Mesenchymal stem cell (in vitro differentiated cells and primary cell): ENCODE data around the gene CMA1.

Experiments used
- DNase-seq: peaks from one replicate; pipeline ENCODE4 v3.0.0-alpha.2; 2013
- H2AFZ ChIP-seq: one replicate; pipeline ENCODE4 v1.6.1; 2013; ENCODE audit warnings: low read depth, mild to moderate bottlenecking, control low read depth, inconsistent platforms, low read length, moderate library complexity
- H2AK5ac ChIP-seq: 2 replicates; pipeline ENCODE4 v1.6.1; 2013; ENCODE audit warnings: low read length, moderate library complexity, mild to moderate bottlenecking, inconsistent platforms; ENCODE audit not compliant: severe bottlenecking
- H2BK120ac ChIP-seq: one replicate; pipeline ENCODE4 v1.6.1; 2013; ENCODE audit warnings: low read depth, mild to moderate bottlenecking, inconsistent platforms, low read length, moderate library complexity
- H2BK12ac ChIP-seq, 2 experiments: one replicate each; pipeline ENCODE4 v1.6.1; 2013; ENCODE audit warnings: inconsistent platforms in 2 of 2, low read length in 2 of 2, mild to moderate bottlenecking in 2 of 2, moderate library complexity in 2 of 2, control low read depth in 1 of 2
- H2BK15ac ChIP-seq: one replicate; pipeline ENCODE4 v1.6.1; 2013; ENCODE audit warnings: mild to moderate bottlenecking, low read depth, inconsistent platforms; ENCODE audit not compliant: poor library complexity, severe bottlenecking
- H2BK5ac ChIP-seq: 2 replicates; pipeline ENCODE4 v1.6.1; 2013; ENCODE audit warnings: low read depth, mild to moderate bottlenecking, low read length, control low read depth, inconsistent platforms; ENCODE audit not compliant: poor library complexity, severe bottlenecking
- H3K14ac ChIP-seq, 2 experiments: one replicate each; pipeline ENCODE4 v1.6.1; 2013; ENCODE audit warnings: inconsistent platforms in 2 of 2, low read length in 2 of 2, control low read depth in 1 of 2, mild to moderate bottlenecking in 1 of 2, moderate library complexity in 1 of 2
- H3K18ac ChIP-seq, 2 experiments: one replicate each; pipeline ENCODE4 v1.6.1; 2013; ENCODE audit warnings: inconsistent platforms in 2 of 2, low read length in 2 of 2, control low read depth in 1 of 2, low read depth in 1 of 2, mild to moderate bottlenecking in 1 of 2
- H3K23ac ChIP-seq, 2 experiments: one replicate each; pipeline ENCODE4 v1.6.1; 2013; ENCODE audit warnings: inconsistent platforms in 2 of 2, low read length in 2 of 2, mild to moderate bottlenecking in 2 of 2, moderate library complexity in 2 of 2, control low read depth in 1 of 2
- H3K27ac ChIP-seq: 2 replicates; pipeline ENCODE4 v1.5.1; 2013; ENCODE audit warnings: mild to moderate bottlenecking, moderate library complexity, low read length, control low read depth, inconsistent platforms; ENCODE audit not compliant: poor library complexity, severe bottlenecking
- H3K27me3 ChIP-seq, 2 experiments: 2 replicates each; pipeline versions ENCODE4 v1.6.1 to v1.7.0; 2013; ENCODE audit warnings: low read length in 2 of 2, mild to moderate bottlenecking in 2 of 2, moderate library complexity in 2 of 2, control low read depth in 1 of 2, inconsistent platforms in 1 of 2; ENCODE audit not compliant: control insufficient read depth in 1 of 2, insufficient read depth in 1 of 2
- H3K36me3 ChIP-seq, 2 experiments: 2 replicates each; pipeline versions ENCODE4 v1.6.1 to v1.7.0; 2013; ENCODE audit warnings: low read length in 2 of 2, control low read depth in 1 of 2, inconsistent platforms in 1 of 2, low read depth in 1 of 2, mild to moderate bottlenecking in 1 of 2; ENCODE audit not compliant: insufficient read depth in 2 of 2, control insufficient read depth in 1 of 2
- H3K4ac ChIP-seq, 2 experiments: one replicate each; pipeline ENCODE4 v1.6.1; 2013; ENCODE audit warnings: inconsistent platforms in 2 of 2, low read length in 2 of 2, mild to moderate bottlenecking in 2 of 2, moderate library complexity in 2 of 2, control low read depth in 1 of 2, low read depth in 1 of 2
- H3K4me1 ChIP-seq: 2 replicates; pipeline ENCODE4 v1.6.1; 2013; ENCODE audit warnings: low read depth, low read length, control low read depth; ENCODE audit not compliant: control insufficient read depth, insufficient read depth
- H3K4me2 ChIP-seq: 2 replicates; pipeline ENCODE4 v1.6.1; 2013; ENCODE audit warnings: low read length, mild to moderate bottlenecking, inconsistent platforms; ENCODE audit not compliant: poor library complexity, severe bottlenecking
- H3K4me3 ChIP-seq, 2 experiments: 2 replicates each; pipeline versions ENCODE4 v1.5.1 to v1.7.0; 2013; ENCODE audit warnings: low read length in 2 of 2, mild to moderate bottlenecking in 2 of 2, control low read depth in 1 of 2, low read depth in 1 of 2; ENCODE audit not compliant: insufficient read depth in 1 of 2
- H3K79me1 ChIP-seq: replicated peaks from 2 replicates; pipeline ENCODE4 v1.6.1; 2013; ENCODE audit warnings: mild to moderate bottlenecking, control low read depth, low read length, inconsistent platforms; ENCODE audit not compliant: poor library complexity, severe bottlenecking
- H3K9ac ChIP-seq: 2 replicates; pipeline ENCODE4 v1.7.0; 2013; ENCODE audit warnings: mild to moderate bottlenecking, low read length, moderate library complexity
- H3K9me3 ChIP-seq: 2 replicates; pipeline ENCODE4 v1.7.0; 2013; ENCODE audit warnings: mild to moderate bottlenecking, low read length; ENCODE audit not compliant: control insufficient read depth
- H4K8ac ChIP-seq: one replicate; pipeline ENCODE4 v1.6.1; 2013; ENCODE audit warnings: inconsistent platforms, mild to moderate bottlenecking, low read length, moderate library complexity
- H4K91ac ChIP-seq: one replicate; pipeline ENCODE4 v1.6.1; 2013; ENCODE audit warnings: mild to moderate bottlenecking, low read length, inconsistent platforms
- WGBS: methylation state at CpG from one replicate; pipeline ENCODE4 v1.1.7; 2013; ENCODE audit warnings: mixed read lengths; 5-methylcytosine and 5-hydroxymethylcytosine counted together

The CMA1 gene

GRCh38 chr14:24461336-24461735 is 46.7 kb downstream of the CMA1 start:
- no peak overlapping the region for H3K9ac ChIP-seq
- H3K9me3 ChIP-seq: peaks cover 7% of the 10 kb centered on the region
- H3K36me3 ChIP-seq: peaks cover 0 to 4% of the 10 kb centered on the region in 2 experiments
- no peak overlapping the region for H2BK15ac ChIP-seq
- no peak overlapping the region for H2BK120ac ChIP-seq
- no peak overlapping the region for H3K4me2 ChIP-seq
- no peak overlapping the region for H4K8ac ChIP-seq
- no peaks in the 10 kb centered on the region for H3K27me3 ChIP-seq
- H3K4me1 ChIP-seq: no peaks in the 10 kb centered on the region
- H2AFZ ChIP-seq: no peak overlapping the region
- H3K4ac ChIP-seq: no peak overlapping the region
- H2BK5ac ChIP-seq: no peak overlapping the region
- H4K91ac ChIP-seq: no peak overlapping the region
- no peak overlapping the region for H3K27ac ChIP-seq
- no peak overlapping the region for H3K4me3 ChIP-seq
- no peak for DNase-seq
- H3K18ac ChIP-seq: no peak overlapping the region
- no peak overlapping the region for H2AK5ac ChIP-seq
- H3K79me1 ChIP-seq: no peaks in the 10 kb centered on the region
- H3K14ac ChIP-seq: no peak overlapping the region
- no peak overlapping the region for H3K23ac ChIP-seq
- no peak overlapping the region for H2BK12ac ChIP-seq

GRCh38 chr14:24459331-24459730 is 48.7 kb downstream of the CMA1 start:
- H3K27ac ChIP-seq: no peak overlapping the region
- no peak overlapping the region for H2AK5ac ChIP-seq
- peak overlapping the region in 1 of 2 experiments; percentile 22 for H3K14ac ChIP-seq
- peaks cover 11% of the 10 kb centered on the region for H3K9me3 ChIP-seq
- H4K91ac ChIP-seq: no peak overlapping the region
- no peaks in the 10 kb centered on the region for H3K27me3 ChIP-seq
- no peak for DNase-seq
- H3K9ac ChIP-seq: no peak overlapping the region
- H2BK120ac ChIP-seq: no peak overlapping the region
- H3K4me2 ChIP-seq: no peak overlapping the region
- H2AFZ ChIP-seq: no peak overlapping the region
- no peaks in the 10 kb centered on the region for H3K79me1 ChIP-seq
- no peak overlapping the region for H4K8ac ChIP-seq
- no peak overlapping the region for H3K18ac ChIP-seq
- H3K4ac ChIP-seq: no peak overlapping the region
- no peaks in the 10 kb centered on the region for H3K4me1 ChIP-seq
- no peak overlapping the region for H2BK12ac ChIP-seq
- no peak overlapping the region for H3K4me3 ChIP-seq
- 92% methylated on average over 3 of the region's 3 CpGs for WGBS
- H3K23ac ChIP-seq: no peak overlapping the region
- no peak overlapping the region for H2BK15ac ChIP-seq
- no peak overlapping the region for H2BK5ac ChIP-seq
- H3K36me3 ChIP-seq: peaks cover 0 to 4% of the 10 kb centered on the region in 2 experiments

GRCh38 chr14:24458736-24459135 is 49.3 kb downstream of the CMA1 start:
- H3K9ac ChIP-seq: no peak overlapping the region
- H3K23ac ChIP-seq: no peak overlapping the region
- no peak overlapping the region for H2BK15ac ChIP-seq
- H3K14ac ChIP-seq: no peak overlapping the region
- H4K8ac ChIP-seq: no peak overlapping the region
- no peaks in the 10 kb centered on the region for H3K27me3 ChIP-seq
- no peak overlapping the region for H3K4me2 ChIP-seq
- H3K36me3 ChIP-seq: peaks cover 0 to 4% of the 10 kb centered on the region in 2 experiments
- no peak overlapping the region for H2BK5ac ChIP-seq
- no peak overlapping the region for H3K18ac ChIP-seq
- H2AK5ac ChIP-seq: no peak overlapping the region
- H3K4ac ChIP-seq: no peak overlapping the region
- H3K9me3 ChIP-seq: peaks cover 11% of the 10 kb centered on the region
- no peak overlapping the region for H3K4me3 ChIP-seq
- H3K27ac ChIP-seq: no peak overlapping the region
- H2BK12ac ChIP-seq: no peak overlapping the region
- H2BK120ac ChIP-seq: no peak overlapping the region
- no peak overlapping the region for H2AFZ ChIP-seq
- no peaks in the 10 kb centered on the region for H3K4me1 ChIP-seq
- H3K79me1 ChIP-seq: no peaks in the 10 kb centered on the region
- no peak for DNase-seq
- H4K91ac ChIP-seq: no peak overlapping the region
- WGBS: 100% methylated on average over 1 of the region's 1 CpG

- no peak overlapping the region for H4K91ac ChIP-seq
- no peak overlapping the region for H2BK12ac ChIP-seq
- no peak overlapping the region for H2BK15ac ChIP-seq
- H3K14ac ChIP-seq: no peak overlapping the region
- DNase-seq: no peak
- no peak overlapping the region for H3K18ac ChIP-seq
- H3K9me3 ChIP-seq: peaks cover 11% of the 10 kb centered on the region
- no peaks in the 10 kb centered on the region for H3K27me3 ChIP-seq
- H3K4ac ChIP-seq: no peak overlapping the region
- no peak overlapping the region for H2AK5ac ChIP-seq
- H3K79me1 ChIP-seq: no peaks in the 10 kb centered on the region
- no peak overlapping the region for H2BK120ac ChIP-seq
- H4K8ac ChIP-seq: no peak overlapping the region
- H3K4me3 ChIP-seq: no peak overlapping the region
- no peak overlapping the region for H3K27ac ChIP-seq
- H2AFZ ChIP-seq: no peak overlapping the region
- H3K4me1 ChIP-seq: no peaks in the 10 kb centered on the region
- H3K36me3 ChIP-seq: peaks cover 0 to 4% of the 10 kb centered on the region in 2 experiments
- H2BK5ac ChIP-seq: no peak overlapping the region
- H3K23ac ChIP-seq: no peak overlapping the region
- H3K9ac ChIP-seq: no peak overlapping the region
- no peak overlapping the region for H3K4me2 ChIP-seq
Observed at GRCh38 chr14:24456980-24457379, 51.1 kb downstream of the CMA1 start.
